ENCODE results near the gene UBE2Q1.

The UBE2Q1 gene

DNA sequence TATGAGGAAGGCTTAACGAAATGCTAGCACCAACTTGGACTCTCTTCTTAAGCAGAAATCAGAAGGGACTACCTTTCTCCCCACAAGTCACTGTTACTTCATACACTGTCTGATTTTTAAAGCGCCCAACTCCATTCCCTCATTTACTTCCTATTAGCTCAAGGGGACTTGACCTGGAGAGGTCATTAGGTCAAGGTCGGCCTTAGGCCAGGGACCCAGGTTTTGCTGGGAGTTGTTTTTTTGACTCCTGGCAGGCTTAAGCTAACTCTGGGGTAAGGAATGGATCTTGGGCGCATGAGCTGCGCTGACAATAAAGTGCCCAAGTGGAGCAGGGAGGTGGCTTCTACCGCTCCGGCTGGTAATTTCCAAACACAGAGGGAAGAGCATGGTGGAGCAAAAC, 32.7 kb upstream of the UBE2Q1 start:
- DNase-seq: no peak
- Histone ChIP-seq H3K9me3 (no peaks in the 10 kb centered on the region), H3K36me3 (peaks cover 92 to 99% (median 97%) of the 10 kb centered on the region in 3 donors), H3K4me1 (no peaks in the 10 kb centered on the region), H3K4me3 (no peak overlapping the region), H3K27ac (no peak overlapping the region), H3K27me3 (no peaks in the 10 kb centered on the region)
- intact Hi-C loops (cut with DNase I; ENCODE audit: low total_unique reads): no loop called here
- TF ChIP-seq CTCF (IDR thresholded peaks at IDR 0.05): no peak

GRCh38 chr1:154590756-154591155, 32.3 kb upstream of the UBE2Q1 start:
- TF ChIP-seq CTCF (IDR thresholded peaks at IDR 0.05): no peak
- H3K4me1 ChIP-seq: no peaks in the 10 kb centered on the region
- H3K36me3 ChIP-seq: peaks cover 92 to 99% (median 97%) of the 10 kb centered on the region in 3 donors
- DNase-seq: no peak
- no peak overlapping the region for H3K4me3 ChIP-seq
- H3K27ac ChIP-seq: no peak overlapping the region
- no peaks in the 10 kb centered on the region for H3K9me3 ChIP-seq
- H3K27me3 ChIP-seq: no peaks in the 10 kb centered on the region
- intact Hi-C loops (cut with DNase I; ENCODE audit: low total_unique reads): no loop called here

DNA sequence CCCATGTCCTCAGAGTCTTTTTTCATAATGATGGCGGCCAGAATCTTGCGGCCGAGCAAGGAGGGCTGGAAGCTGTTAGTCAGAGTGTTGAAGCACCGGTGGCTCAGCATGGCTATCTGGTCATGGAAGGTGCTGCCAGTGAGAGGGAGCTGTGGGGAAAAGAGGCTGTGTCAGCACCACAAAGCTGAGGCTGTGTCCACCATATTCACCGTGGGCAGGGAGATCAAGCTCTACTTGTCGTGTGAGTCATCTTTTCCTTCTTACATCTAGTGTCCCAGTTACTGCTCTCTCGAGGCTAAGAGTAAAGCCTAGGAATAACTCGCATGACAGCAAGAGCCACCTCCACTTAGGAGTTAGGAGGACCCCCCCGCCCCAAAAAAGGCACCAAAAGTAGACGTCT, 31.3 kb upstream of the UBE2Q1 start:
- no peak for DNase-seq
- H3K4me1 ChIP-seq: no peaks in the 10 kb centered on the region
- no peak overlapping the region for H3K27ac ChIP-seq
- intact Hi-C loops (cut with DNase I; ENCODE audit: low total_unique reads): no loop called here
- no peak for TF ChIP-seq CTCF (IDR thresholded peaks at IDR 0.05)
- H3K9me3 ChIP-seq: no peaks in the 10 kb centered on the region
- no peak overlapping the region for H3K4me3 ChIP-seq
- H3K27me3 ChIP-seq: no peaks in the 10 kb centered on the region
- H3K36me3 ChIP-seq: peaks cover 92 to 99% (median 98%) of the 10 kb centered on the region in 3 donors

- peaks cover 96 to 100% (median 100%) of the 10 kb centered on the region in 3 donors for H3K36me3 ChIP-seq
- H3K27ac ChIP-seq: no peak overlapping the region
- intact Hi-C loops (cut with DNase I; ENCODE audit: low total_unique reads): no loop called here
Measured at GRCh38 chr1:154586641-154587040, 28.2 kb upstream of the UBE2Q1 start.

GRCh38 chr1:154586231-154586630, 27.8 kb upstream of the UBE2Q1 start:
- no peak for TF ChIP-seq CTCF (IDR thresholded peaks at IDR 0.05)
- no peak overlapping the region for H3K4me3 ChIP-seq
- no peaks in the 10 kb centered on the region for H3K4me1 ChIP-seq
- H3K27ac ChIP-seq: no peak overlapping the region
- intact Hi-C loops (cut with DNase I; ENCODE audit: low total_unique reads): no loop called here
- no peak for DNase-seq
- no peaks in the 10 kb centered on the region for H3K27me3 ChIP-seq
- peaks cover 94 to 100% (median 98%) of the 10 kb centered on the region in 3 donors for H3K36me3 ChIP-seq
- H3K9me3 ChIP-seq: no peaks in the 10 kb centered on the region

More at GRCh38 chr1:154586641-154587040, 28.2 kb upstream of the UBE2Q1 start:
- H3K4me3 ChIP-seq: no peak overlapping the region
- no peaks in the 10 kb centered on the region for H3K9me3 ChIP-seq
- no peaks in the 10 kb centered on the region for H3K4me1 ChIP-seq
- H3K27me3 ChIP-seq: no peaks in the 10 kb centered on the region
- no peak for DNase-seq
- no peak for TF ChIP-seq CTCF (IDR thresholded peaks at IDR 0.05)
